Gastrocnemius medialis (tissue), 4 donors: ENCODE results near the gene LRRC8A.
"Not testable (repeated sequence)": the region's sequence is repeated elsewhere in the genome, so short reads cannot be mapped to it uniquely, and the experiment has no call there.

Source experiments
- CTCF ChIP-seq, 5 experiments: fragments of 450-650 bp in 3 of 5; fragments of 200-600 bp in 2 of 5; sonication (generic) in 2 of 5; IDR thresholded peaks in 4 of 5; conservative IDR thresholded peaks in 1 of 5; 1 replicate in 4 of 5; 2 replicates in 1 of 5; pipeline ENCODE4 v1.5.1; 2016 to 2019; ENCODE audit warnings: antibody characterized with exemption in 5 of 5, mild to moderate bottlenecking in 3 of 5, moderate library complexity in 3 of 5
- POLR2A ChIP-seq, 2 donors: fragments of 450-650 bp; IDR thresholded peaks; one replicate each; pipeline ENCODE4 v1.6.1; 2017; ENCODE audit warnings: antibody characterized with exemption in 2 of 2, mild to moderate bottlenecking in 2 of 2, moderate library complexity in 2 of 2

GRCh38 chr9:128854454-128854853 is 27.5 kb upstream of the LRRC8A start:
- not testable (repeated sequence) for TF ChIP-seq POLR2A (IDR thresholded peaks at IDR 0.05); CTCF (IDR thresholded peaks at IDR 0.05 in 4 of 5, conservative IDR thresholded peaks at IDR 0.05 in 1 of 5)
